NOMO-1 treated with dmso at 0.1 percent for 144 hours (cell line): ENCODE results near the gene ABAT.
"Not testable (repeated sequence)": the region's sequence is repeated elsewhere in the genome, so short reads cannot be mapped to it uniquely, and the experiment has no call there.

Experiments
- DNase-seq: peaks from one replicate; lab custom pipeline; 2025; ENCODE audit not compliant: unreplicated experiment; lab: John Stamatoyannopoulos, UW

ABAT gene

DNA sequence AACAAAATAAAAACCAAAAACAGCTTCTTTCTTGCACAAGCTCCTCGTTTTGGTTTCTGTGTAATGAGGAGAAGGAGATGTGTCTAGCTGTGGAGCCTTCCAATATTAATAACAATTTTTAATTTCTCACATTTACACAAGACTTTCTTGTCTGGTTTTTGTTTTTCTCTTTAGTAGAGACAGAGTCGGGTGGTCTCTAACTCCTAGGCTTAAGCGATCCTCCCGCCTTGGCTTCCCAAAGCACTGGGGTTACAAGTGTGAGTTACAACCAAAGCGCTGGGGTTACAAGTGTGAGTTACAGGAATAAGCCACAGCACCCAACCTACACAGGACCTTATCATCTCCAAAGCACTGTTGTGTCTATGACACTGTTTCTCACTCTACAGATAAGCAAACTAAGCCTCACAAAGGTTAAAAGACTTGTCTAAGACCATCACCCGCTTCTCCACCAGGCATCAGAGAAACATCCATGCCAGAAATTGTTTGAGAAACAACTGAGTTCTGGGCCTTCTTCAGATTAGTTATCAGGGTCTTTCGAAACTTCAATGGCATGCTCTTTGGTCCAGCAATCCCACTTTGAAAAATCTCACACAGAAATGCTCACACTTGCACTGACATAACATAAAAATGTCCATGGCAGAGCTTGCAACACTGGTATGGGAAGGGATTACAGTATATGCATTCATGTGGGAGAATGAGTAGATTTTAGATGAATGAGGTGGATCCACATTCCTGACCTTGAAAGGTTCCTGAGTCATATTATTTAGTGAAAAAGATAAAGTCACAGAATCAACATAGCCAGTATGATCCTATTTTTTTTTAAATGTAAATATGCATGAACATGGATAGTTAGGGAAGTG, 3.9 kb downstream of the ABAT start:
- DNase-seq = no peak

DNA sequence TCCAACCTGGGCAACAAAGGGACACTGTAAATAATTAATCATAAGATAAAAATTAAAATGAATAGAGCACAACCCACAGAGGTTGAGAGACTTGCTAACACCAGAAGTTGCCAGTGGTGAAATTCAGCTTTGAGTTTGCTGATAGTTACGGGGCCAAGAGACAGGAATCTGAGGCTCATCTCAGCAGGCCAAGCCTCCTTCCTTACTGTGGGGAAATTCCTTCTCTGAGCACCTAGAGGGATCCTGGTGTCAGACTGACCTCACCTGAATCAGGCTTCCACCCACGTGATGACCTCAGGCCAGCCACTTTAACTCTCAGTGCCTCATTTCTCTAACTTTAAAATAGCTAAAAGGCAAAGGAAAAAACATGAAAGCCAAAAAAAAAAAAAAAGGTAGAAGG, 4.7 kb downstream of the ABAT start:
- no peak for DNase-seq

DNA sequence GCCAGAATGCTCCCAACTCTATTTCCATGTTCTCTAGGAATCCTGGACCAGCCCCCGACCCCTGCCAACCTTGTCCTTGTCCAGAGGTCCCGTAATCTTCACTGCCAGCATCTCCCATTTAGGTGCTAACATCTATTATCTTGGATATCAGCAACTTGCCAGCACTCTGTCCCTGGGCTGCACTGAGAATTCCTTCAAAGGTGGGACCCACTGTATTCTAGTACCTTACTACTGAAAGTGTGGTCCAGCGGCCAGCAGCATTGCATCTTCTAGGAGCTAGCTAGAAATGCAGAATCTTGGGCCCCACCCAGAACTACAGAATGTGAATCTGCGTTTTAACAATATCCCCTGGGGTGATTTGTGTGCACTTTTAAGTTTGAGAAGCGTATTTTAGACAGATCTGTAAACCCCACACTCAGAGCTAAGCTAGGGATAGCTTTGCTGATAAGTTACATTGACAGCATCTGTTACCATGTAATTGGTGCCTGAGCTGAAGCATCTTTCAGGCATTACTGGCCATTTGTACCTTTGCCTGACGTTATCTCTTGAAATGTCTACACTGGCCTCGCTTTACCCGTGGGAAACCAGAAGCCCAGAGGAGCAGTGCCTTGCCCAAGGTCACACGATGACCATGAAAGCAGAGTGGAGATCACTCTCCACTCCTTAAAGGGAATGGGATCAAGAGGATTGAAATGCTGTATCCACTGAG, 8.3 kb downstream of the ABAT start:
- DNase-seq = no peak

DNA sequence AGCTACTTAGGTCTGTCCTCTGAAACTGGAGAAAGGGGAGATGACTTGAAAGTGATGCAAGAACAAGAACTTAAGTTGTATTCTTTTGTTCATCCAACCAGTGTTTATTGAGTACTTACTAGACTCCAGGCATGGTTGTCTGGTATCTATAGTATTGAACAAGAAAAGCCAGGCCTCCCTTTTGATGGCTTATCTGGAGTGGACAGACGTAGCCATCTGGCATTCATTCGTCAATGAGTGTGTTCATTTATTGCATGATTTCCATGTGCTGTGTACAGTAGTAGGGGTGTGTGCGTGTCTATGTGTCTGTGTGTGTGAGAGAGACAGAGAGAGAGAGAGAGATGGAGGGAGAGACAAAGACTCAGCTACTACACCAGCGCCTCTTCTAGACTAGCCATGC, 9.2 kb downstream of the ABAT start:
- DNase-seq = no peak

DNA sequence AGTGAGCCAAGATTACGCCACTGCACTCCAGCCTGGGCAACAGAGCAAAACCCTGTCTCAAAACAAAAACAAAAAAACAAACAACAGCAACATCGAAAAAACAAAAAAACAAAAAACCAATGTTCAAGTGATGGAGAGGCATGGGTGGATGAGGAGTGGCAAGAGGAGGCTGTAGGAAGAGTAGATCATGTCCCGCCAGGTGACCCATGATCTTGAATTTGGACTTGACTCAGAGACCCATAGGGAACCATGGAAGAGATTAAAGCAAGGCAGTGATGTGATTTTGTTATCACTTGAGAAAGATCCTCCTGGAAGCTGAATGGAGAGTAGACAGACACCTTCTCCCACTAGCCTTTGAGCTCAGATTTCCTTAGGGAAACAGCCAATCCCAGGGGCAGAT, 11.2 kb downstream of the ABAT start:
- no peak for DNase-seq

DNA sequence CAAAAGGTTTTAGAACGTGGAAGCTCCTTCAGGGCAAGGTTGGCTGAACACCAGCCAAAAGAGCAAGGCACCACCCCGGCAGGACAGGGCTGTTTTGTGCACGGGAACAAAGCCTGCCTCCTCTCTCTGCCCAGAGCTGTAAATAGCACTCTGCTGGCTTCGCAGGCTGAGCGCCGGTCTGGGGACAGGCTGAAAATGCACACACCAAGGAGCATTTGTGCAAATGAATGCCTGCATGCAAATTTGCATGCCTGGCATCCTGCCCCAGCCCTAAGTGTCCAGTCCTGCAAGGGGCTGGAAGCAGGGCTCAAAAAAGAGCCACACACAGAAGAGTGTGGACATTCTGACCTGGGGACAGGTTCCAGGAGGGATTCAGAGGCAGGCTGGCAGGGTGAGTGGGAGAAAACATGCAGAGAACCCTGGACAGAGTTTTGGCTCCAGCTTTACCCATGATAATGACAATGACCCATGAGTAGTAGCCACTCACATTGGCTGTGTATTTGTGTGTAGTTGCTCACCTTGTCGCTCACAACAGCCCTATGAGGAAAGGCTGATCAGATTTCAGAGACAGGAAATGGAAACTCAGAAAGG, 11.7 kb downstream of the ABAT start:
- DNase-seq = no peak

DNA sequence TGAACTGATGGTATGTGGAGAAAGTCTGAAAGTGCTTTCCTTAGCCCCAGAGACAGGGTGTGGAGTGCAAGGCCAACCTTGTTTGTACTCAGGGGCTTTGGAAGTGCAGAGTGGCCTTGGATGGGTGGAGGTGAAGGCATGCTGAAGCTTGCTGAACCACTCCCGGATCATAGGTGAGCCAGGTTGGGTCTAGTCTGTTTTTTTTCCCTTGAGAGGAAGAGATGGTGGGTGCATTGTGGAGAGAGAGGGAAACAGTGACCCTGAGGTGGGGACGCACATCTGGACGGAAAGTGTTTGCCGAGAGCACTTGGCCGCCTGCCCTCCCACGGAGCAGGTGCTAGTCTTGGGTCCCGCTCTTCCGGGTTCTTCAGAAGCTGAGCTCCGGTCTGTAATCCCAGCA, 12.5 kb downstream of the ABAT start:
- DNase-seq = no peak

DNA sequence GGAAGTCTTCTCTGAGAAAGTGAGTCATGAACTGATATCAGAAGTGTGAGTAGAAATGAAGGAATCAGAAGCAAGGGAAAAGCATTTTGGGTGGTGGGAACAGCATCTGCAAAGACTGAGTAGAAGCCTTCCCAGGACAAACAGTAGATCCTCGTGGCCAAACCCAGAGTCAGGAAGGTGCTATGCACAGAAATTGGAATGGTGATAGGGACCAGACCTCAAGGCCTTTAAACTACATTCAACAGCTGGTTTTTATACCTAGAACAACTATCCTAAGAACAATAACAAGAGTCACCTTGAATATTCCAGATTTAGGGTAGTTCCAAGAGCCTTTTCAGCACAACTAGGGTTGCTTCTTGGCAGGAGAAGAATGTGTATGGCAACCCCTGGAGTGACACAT, 15.3 kb downstream of the ABAT start:
- no peak for DNase-seq

DNA sequence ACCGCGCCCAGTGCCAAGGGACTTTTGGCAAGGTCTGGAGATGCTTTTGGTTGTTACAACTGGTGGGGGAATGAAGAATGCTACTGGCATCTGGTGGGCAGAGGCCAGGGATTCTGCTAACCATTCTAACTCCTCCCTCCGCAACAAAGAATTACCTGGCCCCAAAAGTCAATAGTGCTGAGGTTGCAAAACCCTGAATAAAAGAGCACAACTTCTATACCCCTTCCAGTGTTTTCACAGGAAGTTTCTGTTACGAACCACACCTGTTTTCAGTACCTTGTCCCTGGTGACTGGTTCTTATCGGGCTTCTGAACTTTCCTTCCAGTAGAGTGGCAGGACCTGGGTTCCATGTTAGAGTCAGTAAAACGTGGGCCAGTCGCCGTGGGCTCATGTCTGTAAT, 17.3 kb downstream of the ABAT start:
- no peak for DNase-seq

DNA sequence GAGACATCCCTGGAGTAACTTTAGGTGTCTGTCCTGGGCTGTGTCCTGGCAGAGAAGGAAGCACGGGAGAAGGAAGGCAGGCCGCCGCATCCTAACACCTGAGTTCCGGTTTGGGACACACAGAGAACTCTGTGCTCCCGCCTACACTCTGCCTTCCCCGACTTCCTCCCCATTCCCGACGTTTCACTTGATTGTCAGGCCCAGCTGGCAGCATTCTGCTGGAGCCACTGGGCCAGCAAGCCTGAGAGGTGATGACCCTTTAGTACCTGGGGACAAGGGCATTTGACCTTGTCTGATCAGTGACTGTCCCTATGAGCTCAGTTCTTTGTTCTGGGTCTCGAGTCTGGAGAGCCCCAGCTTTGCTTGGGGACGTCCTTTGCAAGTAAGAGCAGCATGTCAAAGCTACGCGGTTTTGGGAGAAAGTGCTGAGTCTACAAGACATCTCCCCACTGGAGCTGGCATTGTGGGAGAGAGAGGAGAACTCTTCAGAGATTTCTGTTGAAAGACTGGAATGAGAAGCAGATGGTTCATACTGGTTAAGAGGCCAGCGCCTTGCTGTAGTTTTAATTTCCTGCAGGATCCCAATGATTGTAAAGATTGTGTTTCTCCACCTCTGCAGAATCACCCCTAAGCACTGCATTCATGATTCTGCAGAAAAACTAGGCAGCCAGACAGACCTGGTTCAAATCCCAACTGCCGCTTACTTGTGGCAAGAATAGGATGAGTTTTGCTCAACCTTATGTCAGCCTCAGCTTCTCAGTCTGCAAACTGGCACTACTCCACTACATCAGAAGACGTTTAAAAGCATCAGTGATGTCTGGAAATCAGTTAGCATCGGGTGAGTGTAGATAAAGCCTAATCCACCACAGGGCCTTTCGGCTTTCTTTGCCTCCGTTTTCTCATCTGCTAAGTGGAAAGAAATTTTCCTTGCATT, 20.6 kb downstream of the ABAT start:
- DNase-seq = no peak

DNA sequence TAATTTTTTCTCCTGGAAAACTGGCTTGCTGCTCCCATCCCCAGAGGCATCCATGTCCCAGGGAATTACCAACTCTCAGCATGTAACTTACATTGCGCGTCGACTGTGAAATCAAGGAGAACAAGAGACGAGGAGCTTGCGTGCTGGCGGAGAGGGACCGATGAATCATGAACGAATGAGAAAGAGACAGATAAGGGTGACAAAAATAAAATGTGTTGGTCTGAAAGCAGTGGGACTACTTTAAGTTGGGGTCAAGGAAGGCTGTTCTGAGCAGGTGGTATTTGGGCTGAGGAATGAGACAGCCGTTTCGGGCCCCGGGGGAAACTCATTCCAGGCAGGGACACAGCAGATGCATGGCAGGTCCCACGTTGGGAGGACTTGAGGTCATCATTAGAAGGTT, 22.5 kb downstream of the ABAT start:
- DNase-seq = no peak

DNA sequence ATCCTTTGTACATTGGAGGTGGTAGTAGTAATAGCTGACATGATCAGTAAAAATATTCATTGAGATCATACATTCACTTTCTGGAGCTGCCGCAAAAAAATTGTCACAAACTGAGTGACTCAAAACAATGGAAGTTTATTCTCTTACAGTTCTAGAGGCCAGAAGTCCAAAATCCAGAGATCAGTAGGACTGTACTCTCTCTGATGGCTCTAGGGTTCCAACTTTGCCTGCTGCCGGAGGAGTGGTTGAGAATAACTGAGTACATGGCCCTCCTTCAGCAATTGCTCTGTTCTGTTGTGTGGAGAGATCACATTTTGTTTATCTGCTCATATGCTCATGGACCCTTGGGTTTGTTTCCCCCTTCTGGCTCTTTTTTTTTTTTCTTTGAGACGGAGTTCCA, 23.5 kb downstream of the ABAT start:
- no peak for DNase-seq

DNA sequence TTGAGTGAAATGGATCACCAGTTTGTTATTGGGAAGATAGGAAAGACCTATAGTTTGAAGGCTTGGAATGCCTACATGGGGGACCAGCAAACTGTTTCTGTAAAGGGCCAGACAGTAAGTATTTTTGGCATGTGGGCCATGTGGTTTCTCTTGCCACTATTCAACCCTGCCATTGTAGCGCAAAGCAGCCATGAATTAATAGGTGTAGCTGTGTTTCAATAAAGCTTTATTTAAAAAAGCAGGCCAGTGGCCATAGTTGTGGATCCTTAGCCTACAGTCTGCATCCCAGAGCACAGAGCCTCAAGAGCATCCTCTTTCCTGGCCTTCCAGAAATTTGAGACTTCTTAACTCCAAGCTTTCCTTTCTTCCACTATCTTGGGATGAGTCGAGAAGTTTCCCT, 29.3 kb downstream of the ABAT start:
- DNase-seq = no peak

DNA sequence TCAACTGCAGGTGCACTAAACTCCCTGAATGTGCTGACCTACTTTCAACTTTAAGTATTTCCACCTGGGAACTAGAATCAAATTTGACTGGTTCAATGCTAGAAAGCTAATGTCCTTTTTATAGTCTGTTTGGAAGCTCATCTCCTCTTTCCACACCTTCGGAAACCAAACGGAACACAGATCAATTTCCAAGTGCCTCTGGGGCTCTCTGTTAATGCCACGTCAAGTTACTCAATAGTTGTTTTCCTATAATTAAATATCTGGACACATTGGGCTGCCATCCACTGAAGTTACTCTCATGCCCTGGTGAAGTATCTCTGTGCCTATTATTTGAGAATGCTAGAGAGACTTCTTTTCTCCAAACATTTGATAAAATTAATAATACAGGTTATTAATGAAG, 29.7 kb downstream of the ABAT start:
- DNase-seq = no peak

DNA sequence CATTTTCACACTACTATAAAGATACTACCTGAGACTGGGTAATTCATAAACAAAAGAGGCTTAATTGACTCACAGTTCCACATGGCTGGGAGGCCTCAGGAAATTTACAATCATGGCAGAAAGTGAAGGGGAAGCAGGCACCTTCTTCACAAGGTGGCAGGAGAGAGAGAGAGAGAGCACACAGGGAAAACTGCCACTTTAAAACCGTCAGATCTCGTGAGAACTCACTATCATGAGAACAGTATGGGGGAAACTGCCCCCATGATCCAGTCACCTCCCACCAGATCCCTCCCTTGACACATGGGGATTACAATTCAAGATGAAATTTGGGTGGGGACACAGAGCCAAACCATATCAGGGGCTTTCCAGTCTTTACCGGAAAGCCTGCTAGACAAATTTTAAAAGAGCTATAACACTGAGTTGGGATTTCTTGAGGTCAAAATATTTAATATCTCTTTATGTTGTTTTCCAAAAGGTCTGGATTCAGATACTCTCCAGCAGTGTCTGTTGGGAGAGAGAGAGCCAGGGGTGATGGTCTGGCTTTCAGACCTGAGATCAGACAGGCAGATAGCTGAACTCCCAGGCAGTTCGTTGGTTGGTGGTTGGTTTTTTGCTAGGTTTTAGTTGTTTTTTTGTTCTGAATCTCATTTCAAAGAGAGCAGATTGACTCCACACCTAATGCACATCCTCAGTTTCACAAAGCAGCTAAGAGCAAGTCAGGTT, 30.8 kb downstream of the ABAT start:
- DNase-seq = not testable (repeated sequence)

DNA sequence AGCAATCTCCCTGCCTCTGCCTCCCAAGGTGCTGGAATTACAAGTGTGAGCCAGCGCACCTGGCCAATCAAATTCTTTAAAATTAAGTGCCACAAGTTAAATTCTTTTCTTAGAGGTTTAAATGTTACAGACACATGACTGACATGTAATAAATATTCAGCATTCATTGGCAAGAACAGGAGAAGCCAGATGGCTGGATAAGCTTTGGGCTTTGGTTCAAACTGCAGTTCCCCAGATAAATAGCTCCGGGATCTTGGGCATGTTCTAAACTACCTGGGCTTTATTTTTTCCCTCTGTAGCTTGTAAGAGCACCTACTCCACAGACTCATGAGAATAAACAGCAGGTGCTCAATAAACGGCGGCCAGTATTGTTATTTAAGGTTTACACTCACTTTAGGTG, 34.1 kb downstream of the ABAT start:
- DNase-seq = no peak

DNA sequence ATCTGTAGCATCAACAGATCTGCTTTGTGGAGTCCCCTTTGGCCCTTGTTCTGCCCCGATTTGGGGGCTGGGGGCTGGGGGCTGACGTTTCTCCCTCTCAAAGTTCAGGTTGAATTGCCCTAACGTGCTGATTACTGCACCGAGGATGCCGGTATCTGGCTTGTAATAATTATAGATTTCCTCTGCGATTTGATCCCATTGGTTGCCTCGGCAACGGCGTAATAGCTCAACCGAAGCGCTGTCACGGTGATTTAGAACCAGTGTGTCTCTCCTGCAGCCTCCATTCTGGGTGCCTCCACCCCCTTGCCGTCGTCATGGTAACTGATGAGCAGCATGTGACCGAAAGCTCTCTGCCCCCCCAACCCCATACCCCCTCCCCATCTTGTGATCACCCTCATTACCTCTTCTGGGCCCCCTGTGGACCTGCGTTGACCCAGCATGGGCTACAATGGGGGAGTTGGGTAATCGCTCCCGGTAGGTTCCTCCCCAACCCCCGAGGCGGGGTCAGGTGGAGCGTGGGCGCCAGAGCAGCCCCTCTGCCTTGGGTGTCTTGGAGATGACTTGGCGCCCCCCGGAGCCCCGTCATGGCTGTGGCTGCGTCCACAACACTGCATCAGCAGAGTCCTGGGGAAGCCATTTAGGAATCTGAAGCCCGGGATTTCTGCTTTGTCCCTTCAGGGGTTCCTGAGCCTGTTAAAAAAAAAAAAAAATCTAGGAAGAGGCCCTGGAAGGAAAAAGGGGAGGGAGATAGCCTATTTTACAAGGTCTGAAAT, 38.4 kb downstream of the ABAT start:
- DNase-seq = no peak

DNA sequence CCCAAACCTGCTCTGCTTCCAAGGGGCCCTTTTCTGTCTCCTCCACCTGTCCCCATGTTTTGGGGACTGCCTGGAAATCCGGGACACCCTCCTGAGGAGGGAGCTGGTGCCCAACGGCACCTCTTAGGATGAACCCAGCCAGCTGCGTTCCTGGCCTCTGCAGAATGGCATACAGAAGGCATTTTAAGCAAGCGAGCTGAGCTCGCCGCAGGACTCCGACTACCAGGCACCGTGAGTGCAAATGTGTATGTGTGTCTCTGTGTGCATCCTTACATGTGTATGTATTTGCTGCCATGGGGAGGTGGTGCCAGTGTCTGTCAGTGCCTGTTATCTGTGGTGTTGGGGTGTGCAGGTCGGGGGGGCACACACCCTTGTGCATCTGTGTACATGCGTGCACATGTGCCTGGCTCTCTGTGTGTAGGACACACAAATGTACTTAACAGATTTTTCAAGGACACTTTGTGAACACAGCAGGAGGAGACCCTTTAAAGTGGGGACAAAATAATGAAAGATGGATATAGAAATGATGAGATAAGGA, 39.3 kb downstream of the ABAT start:
- no peak for DNase-seq

DNA sequence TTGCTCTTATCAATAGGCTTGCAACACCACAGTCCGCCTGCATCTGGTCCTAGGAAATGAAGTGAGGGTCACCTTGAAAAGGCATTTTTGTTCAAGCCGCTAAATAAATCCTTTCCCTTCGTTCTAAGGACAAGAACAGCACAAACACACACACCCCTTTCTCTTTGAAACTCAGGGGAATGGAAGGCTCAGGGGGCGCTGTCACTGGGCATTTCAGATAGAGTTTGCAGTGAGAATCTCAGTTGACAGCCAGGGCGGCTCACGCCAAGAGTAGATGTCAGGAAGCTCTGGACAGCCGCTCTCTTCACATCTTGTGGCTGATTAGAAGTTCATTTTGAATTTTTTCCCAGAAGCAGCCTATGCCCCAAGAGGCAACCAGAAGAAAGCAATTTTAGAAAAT, 39.8 kb downstream of the ABAT start:
- no peak for DNase-seq

DNA sequence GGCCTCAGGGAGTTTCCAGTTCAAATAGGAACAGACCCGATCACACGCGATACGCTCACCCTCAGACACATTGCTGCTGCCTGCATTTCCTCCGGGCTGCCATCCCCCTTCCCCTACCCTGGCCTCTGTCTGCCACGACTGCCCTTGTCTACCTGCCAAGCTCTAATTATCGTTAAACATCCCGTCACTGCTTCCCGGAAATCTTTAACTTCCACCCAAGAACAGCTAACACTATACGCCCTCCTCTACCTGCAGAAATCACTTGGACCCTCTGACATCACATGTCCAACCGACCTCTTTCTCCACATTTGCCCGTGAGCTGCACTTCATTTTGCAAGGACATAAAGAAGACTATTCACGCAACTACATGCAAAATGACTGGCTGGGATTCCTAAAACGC, 40.4 kb downstream of the ABAT start:
- no peak for DNase-seq
